GM19328 (cell line): ENCODE data around the gene USP17L18.
"Not testable (repeated sequence)": the region's sequence is repeated elsewhere in the genome, so short reads cannot be mapped to it uniquely, and the experiment has no call there.

Source experiments
- ATAC-seq: cut with Tn5 transposase; IDR thresholded peaks from one replicate; pipeline ENCODE4 v1.9.1; 2021; ENCODE audit warnings: mild to moderate bottlenecking, moderate library complexity; ENCODE audit not compliant: unreplicated experiment

The USP17L18 gene, protein sequence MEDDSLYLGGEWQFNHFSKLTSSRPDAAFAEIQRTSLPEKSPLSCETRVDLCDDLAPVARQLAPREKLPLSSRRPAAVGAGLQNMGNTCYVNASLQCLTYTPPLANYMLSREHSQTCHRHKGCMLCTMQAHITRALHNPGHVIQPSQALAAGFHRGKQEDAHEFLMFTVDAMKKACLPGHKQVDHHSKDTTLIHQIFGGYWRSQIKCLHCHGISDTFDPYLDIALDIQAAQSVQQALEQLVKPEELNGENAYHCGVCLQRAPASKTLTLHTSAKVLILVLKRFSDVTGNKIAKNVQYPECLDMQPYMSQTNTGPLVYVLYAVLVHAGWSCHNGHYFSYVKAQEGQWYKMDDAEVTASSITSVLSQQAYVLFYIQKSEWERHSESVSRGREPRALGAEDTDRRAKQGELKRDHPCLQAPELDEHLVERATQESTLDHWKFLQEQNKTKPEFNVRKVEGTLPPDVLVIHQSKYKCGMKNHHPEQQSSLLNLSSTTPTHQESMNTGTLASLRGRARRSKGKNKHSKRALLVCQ

DNA sequence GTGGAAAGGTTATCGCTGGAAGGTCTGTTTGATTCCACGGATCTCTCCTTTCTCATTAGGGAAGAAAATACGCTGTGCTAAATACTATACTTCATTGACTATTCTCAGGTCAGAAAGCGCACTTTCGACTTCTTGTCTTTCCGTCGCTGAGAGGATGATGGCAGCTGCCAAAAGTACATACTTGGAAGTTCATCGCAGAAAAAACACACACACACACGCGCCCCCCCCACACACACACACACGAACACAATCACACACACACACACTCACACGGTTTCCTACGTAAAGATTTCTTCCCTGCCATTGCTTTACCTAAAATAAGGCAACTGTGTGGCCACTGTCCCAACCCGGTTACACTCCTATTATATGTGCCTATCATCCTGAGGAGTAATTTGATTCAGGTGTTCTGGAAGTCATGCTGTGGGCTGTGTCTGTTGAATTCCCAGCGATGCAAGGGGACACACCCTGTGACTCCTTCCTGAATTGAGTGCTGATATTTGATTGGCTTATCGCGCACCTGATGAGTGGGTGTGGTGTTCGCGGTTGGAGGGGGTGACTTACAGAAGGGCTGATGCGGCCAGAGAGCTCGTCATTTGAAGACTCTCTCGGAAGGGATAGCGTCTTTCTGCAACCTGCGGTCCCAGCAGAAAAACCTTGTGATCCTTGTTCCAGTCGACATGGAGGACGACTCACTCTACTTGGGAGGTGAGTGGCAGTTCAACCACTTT, at the start of gene USP17L18:
USP17L18 (plus strand) TSS at position 678 of the 728 bp plus-strand sequence; CDS start at position 678, 0 bp downstream.
- ATAC-seq, result not testable (repeated sequence)

DNA sequence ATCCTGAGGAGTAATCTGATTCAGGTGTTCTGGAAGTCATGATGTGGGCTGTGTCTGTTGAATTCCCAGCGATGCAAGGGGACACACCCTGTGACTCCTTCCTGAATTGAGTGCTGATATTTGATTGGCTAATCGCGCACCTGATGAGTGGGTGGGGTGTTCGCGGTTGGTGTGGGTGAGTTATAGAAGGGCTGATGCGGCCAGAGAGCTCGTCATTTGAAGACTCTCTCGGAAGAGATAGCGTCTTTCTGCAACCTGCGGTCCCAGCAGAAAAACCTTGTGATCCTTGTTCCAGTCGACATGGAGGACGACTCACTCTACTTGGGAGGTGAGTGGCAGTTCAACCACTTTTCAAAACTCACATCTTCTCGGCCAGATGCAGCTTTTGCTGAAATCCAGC, 38.1 kb upstream of the USP17L18 start, which contains the start of gene USP17L10:
USP17L10 (plus strand) TSS at position 301 of the 400 bp plus-strand sequence; CDS start at position 301, 0 bp downstream.
- not testable (repeated sequence) for ATAC-seq

DNA sequence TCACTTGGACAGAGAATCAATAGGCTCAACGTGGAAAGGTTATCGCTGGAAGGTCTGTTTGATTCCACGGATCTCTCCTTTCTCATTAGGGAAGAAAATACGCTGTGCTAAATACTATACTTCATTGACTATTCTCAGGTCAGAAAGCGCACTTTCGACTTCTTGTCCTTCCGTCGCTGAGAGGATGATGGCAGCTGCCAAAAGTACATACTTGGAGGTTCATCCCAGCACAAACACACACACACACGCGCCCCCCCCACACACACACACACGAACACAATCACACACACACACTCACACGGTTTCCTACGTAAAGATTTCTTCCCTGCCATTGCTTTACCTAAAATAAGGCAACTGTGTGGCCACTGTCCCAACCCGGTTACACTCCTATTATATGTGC, 33.7 kb upstream of the USP17L18 start:
- not testable (repeated sequence) for ATAC-seq

DNA sequence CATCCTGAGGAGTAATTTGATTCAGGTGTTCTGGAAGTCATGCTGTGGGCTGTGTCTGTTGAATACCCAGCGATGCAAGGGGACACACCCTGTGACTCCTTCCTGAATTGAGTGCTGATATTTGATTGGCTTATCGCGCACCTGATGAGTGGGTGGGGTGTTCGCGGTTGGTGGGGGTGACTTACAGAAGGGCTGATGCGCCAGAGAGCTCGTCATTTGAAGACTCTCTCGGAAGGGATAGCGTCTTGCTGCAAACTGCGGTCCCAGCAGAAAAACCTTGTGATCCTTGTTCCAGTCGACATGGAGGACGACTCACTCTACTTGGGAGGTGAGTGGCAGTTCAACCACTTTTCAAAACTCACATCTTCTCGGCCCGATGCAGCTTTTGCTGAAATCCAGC, 33.3 kb upstream of the USP17L18 start, which contains the start of gene USP17L11:
USP17L11 (plus strand) TSS at position 301 of the 400 bp plus-strand sequence; CDS start at position 301, 0 bp downstream.
- ATAC-seq, result not testable (repeated sequence)

DNA sequence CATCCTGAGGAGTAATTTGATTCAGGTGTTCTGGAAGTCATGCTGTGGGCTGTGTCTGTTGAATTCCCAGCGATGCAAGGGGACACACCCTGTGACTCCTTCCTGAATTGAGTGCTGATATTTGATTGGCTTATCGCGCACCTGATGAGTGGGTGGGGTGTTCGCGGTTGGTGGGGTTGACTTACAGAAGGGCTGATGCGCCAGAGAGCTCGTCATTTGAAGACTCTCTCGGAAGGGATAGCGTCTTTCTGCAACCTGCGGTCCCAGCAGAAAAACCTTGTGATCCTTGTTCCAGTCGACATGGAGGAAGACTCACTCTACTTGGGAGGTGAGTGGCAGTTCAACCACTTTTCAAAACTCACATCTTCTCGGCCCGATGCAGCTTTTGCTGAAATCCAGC, 28.6 kb upstream of the USP17L18 start, which contains the start of gene USP17L12:
USP17L12 (plus strand) TSS at position 301 of the 400 bp plus-strand sequence; CDS start at position 301, 0 bp downstream.
- not testable (repeated sequence) for ATAC-seq

DNA sequence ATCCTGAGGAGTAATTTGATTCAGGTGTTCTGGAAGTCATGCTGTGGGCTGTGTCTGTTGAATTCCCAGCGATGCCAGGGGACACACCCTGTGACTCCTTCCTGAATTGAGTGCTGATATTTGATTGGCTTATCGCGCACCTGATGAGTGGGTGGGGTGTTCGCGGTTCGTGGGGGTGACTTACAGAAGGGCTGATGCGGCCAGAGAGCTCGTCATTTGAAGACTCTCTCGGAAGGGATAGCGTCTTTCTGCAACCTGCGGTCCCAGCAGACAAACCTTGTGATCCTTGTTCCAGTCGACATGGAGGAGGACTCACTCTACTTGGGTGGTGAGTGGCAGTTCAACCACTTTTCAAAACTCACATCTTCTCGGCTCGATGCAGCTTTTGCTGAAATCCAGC, 23.8 kb upstream of the USP17L18 start, which contains the start of gene USP17L13:
USP17L13 (plus strand) TSS at position 301 of the 400 bp plus-strand sequence; CDS start at position 301, 0 bp downstream.
- ATAC-seq, result not testable (repeated sequence)

DNA sequence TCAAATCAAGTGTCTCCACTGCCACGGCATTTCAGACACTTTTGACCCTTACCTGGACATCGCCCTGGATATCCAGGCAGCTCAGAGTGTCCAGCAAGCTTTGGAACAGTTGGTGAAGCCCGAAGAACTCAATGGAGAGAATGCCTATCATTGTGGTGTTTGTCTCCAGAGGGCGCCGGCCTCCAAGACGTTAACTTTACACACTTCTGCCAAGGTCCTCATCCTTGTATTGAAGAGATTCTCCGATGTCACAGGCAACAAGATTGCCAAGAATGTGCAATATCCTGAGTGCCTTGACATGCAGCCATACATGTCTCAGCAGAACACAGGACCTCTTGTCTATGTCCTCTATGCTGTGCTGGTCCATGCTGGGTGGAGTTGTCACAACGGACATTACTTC, 18.2 kb upstream of the USP17L18 start:
- ATAC-seq, result not testable (repeated sequence)

DNA sequence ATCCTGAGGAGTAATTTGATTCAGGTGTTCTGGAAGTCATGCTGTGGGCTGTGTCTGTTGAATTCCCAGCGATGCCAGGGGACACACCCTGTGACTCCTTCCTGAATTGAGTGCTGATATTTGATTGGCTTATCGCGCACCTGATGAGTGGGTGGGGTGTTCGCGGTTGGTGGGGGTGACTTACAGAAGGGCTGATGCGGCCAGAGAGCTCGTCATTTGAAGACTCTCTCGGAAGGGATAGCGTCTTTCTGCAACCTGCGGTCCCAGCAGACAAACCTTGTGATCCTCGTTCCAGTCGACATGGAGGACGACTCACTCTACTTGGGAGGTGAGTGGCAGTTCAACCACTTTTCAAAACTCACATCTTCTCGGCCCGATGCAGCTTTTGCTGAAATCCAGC, 14.3 kb upstream of the USP17L18 start, which contains the start of gene USP17L15:
USP17L15 (plus strand) TSS at position 301 of the 400 bp plus-strand sequence; CDS start at position 301, 0 bp downstream.
- ATAC-seq, result not testable (repeated sequence)

DNA sequence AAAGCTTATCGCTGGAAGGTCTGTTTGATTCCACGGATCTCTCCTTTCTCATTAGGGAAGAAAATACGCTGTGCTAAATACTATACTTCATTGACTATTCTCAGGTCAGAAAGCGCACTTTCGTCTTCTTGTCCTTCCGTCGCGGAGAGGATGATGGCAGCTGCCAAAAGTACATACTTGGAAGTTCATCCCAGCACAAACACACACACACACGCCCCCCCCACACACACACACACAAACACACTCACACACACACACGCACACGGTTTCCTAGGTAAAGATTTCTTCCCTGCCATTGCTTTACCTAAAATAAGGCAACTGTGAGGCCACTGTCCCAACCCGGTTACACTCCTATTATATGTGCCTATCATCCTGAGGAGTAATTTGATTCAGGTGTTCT, 10.0 kb upstream of the USP17L18 start:
- ATAC-seq, result not testable (repeated sequence)

DNA sequence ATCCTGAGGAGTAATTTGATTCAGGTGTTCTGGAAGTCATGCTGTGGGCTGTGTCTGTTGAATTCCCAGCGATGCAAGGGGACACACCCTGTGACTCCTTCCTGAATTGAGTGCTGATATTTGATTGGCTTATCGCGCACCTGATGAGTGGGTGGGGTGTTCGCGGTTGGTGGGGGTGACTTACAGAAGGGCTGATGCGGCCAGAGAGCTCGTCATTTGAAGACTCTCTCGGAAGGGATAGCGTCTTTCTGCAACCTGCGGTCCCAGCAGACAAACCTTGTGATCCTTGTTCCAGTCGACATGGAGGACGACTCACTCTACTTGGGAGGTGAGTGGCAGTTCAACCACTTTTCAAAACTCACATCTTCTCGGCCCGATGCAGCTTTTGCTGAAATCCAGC, 4.9 kb upstream of the USP17L18 start, which contains the start of gene USP17L17:
USP17L17 (plus strand) TSS at position 301 of the 400 bp plus-strand sequence; CDS start at position 301, 0 bp downstream.
- not testable (repeated sequence) for ATAC-seq

DNA sequence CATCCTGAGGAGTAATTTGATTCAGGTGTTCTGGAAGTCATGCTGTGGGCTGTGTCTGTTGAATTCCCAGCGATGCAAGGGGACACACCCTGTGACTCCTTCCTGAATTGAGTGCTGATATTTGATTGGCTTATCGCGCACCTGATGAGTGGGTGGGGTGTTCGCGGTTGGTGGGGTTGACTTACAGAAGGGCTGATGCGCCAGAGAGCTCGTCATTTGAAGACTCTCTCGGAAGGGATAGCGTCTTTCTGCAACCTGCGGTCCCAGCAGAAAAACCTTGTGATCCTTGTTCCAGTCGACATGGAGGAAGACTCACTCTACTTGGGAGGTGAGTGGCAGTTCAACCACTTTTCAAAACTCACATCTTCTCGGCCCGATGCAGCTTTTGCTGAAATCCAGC, 4.6 kb downstream of the USP17L18 start, which contains the start of gene USP17L19:
USP17L19 (plus strand) TSS at position 301 of the 400 bp plus-strand sequence; CDS start at position 301, 0 bp downstream.
- ATAC-seq, result not testable (repeated sequence)

DNA sequence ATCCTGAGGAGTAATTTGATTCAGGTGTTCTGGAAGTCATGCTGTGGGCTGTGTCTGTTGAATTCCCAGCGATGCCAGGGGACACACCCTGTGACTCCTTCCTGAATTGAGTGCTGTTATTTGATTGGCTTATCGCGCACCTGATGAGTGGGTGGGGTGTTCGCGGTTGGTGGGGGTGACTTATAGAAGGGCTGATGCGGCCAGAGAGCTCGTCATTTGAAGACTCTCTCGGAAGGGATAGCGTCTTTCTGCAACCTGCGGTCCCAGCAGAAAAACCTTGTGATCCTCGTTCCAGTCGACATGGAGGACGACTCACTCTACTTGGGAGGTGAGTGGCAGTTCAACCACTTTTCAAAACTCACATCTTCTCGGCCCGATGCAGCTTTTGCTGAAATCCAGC, 9.4 kb downstream of the USP17L18 start, which contains the start of gene USP17L20:
USP17L20 (plus strand) TSS at position 301 of the 400 bp plus-strand sequence; CDS start at position 301, 0 bp downstream.
- not testable (repeated sequence) for ATAC-seq

DNA sequence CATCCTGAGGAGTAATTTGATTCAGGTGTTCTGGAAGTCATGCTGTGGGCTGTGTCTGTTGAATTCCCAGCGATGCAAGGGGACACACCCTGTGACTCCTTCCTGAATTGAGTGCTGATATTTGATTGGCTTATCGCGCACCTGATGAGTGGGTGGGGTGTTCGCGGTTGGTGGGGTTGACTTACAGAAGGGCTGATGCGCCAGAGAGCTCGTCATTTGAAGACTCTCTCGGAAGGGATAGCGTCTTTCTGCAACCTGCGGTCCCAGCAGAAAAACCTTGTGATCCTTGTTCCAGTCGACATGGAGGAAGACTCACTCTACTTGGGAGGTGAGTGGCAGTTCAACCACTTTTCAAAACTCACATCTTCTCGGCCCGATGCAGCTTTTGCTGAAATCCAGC, 14.1 kb downstream of the USP17L18 start, which contains the start of gene USP17L21:
USP17L21 (plus strand) TSS at position 301 of the 400 bp plus-strand sequence; CDS start at position 301, 0 bp downstream.
- ATAC-seq, result not testable (repeated sequence)

DNA sequence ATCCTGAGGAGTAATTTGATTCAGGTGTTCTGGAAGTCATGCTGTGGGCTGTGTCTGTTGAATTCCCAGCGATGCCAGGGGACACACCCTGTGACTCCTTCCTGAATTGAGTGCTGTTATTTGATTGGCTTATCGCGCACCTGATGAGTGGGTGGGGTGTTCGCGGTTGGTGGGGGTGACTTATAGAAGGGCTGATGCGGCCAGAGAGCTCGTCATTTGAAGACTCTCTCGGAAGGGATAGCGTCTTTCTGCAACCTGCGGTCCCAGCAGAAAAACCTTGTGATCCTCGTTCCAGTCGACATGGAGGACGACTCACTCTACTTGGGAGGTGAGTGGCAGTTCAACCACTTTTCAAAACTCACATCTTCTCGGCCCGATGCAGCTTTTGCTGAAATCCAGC, 18.9 kb downstream of the USP17L18 start, which contains the start of gene USP17L22:
USP17L22 (plus strand) TSS at position 301 of the 400 bp plus-strand sequence; CDS start at position 301, 0 bp downstream.
- not testable (repeated sequence) for ATAC-seq

DNA sequence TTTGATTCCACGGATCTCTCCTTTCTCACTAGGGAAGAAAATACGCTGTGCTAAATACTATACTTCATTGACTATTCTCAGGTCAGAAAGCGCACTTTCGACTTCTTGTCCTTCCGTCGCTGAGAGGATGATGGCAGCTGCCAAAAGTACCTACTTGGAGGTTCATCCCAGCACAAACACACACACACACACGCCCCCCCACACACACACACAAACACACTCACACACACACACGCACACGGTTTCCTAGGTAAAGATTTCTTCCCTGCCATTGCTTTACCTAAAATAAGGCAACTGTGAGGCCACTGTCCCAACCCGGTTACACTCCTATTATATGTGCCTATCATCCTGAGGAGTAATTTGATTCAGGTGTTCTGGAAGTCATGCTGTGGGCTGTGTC, 23.3 kb downstream of the USP17L18 start:
- ATAC-seq, result not testable (repeated sequence)
